T-cell (primary cell): Measurements from ENCODE around the gene KCTD19. TPM values are rescaled to one million over a fixed set of nuclear protein-coding genes. Genes with fewer than 3 reads are reported as not detected.

Source experiments
- ATAC-seq, 4 experiments: fragments of 200-7000 bp in 3 of 4; fragments of 150-1000 bp in 1 of 4; cut with Tn5 transposase; replicated peaks in 1 of 4; 1 replicate in 3 of 4; 2 replicates in 1 of 4; pipeline ENCODE4 v1.10.0; 2021; ENCODE audit warnings: moderate library complexity in 3 of 4, mild to moderate bottlenecking in 2 of 4, moderate number of reproducible peaks in 1 of 4
- CTCF ChIA-PET, 2 donors: fragments of 300-600 bp; sonication (Branson Sonifier 250); formaldehyde crosslinking; loops; one replicate each; lab custom pipeline; 2022; ENCODE audit warnings: antibody characterized with exemption in 2 of 2; lab: Charles Lee
- POLR2A ChIA-PET, 2 donors: fragments of 300-600 bp; sonication (Branson Sonifier 250); formaldehyde crosslinking; loops; one replicate each; lab custom pipeline; 2022; ENCODE audit warnings: antibody characterized with exemption in 2 of 2; lab: Charles Lee
- DNase-seq, 35 experiments: peaks; one replicate each; pipeline versions ENCODE4 v3.0.0 to v3.0.0-alpha.2; 2013 to 2023
- H3K27ac ChIP-seq: one replicate; pipeline ENCODE4 v1.5.1; 2013; ENCODE audit warnings: low read length
- H3K27me3 ChIP-seq, 2 experiments: replicated peaks in 1 of 2; 1 replicate in 1 of 2; 2 replicates in 1 of 2; pipeline versions ENCODE4 v1.6.1 to v1.7.0; 2013; ENCODE audit warnings: low read length in 1 of 2, mixed read lengths in 1 of 2; ENCODE audit not compliant: control insufficient read depth in 2 of 2, insufficient read depth in 2 of 2; ENCODE audit errors: extremely low read depth in 1 of 2
- H3K36me3 ChIP-seq, 2 donors: 1 replicate in 1 of 2; 2 replicates in 1 of 2; pipeline versions ENCODE4 v1.6.1 to v1.7.0; 2013; ENCODE audit warnings: low read length in 1 of 2; ENCODE audit not compliant: control insufficient read depth in 2 of 2, insufficient read depth in 1 of 2; ENCODE audit errors: extremely low read depth in 1 of 2
- H3K4me1 ChIP-seq, 2 experiments: 1 replicate in 1 of 2; 2 replicates in 1 of 2; pipeline versions ENCODE4 v1.6.1 to v1.7.0; 2013; ENCODE audit warnings: low read length in 2 of 2, mixed read lengths in 1 of 2; ENCODE audit not compliant: insufficient read depth in 2 of 2, control insufficient read depth in 1 of 2; ENCODE audit errors: extremely low read depth in 1 of 2
- H3K4me3 ChIP-seq, 2 donors: 1 replicate in 1 of 2; 2 replicates in 1 of 2; pipeline versions ENCODE4 v1.5.1 to v1.7.0; 2013; ENCODE audit warnings: mild to moderate bottlenecking in 2 of 2, low read length in 1 of 2, moderate library complexity in 1 of 2; ENCODE audit not compliant: control insufficient read depth in 1 of 2; ENCODE audit errors: extremely low read depth in 1 of 2
- H3K9me3 ChIP-seq: 2 replicates; pipeline ENCODE4 v1.7.0; 2013
- H3K27ac Mint-ChIP-seq, 2 donors: one replicate each; pipeline ENCODE4 v1.8.0; 2020 to 2021; ENCODE audit warnings: mild to moderate bottlenecking in 2 of 2, mixed read lengths in 2 of 2
- H3K27me3 Mint-ChIP-seq, 2 donors: one replicate each; pipeline ENCODE4 v1.8.0; 2021 to 2022; ENCODE audit warnings: mixed read lengths in 2 of 2
- H3K36me3 Mint-ChIP-seq: one replicate; pipeline ENCODE4 v1.8.0; 2021; ENCODE audit warnings: mixed read lengths
- H3K4me1 Mint-ChIP-seq, 3 donors: one replicate each; pipeline ENCODE4 v1.8.0; 2020 to 2022; ENCODE audit warnings: mixed read lengths in 3 of 3, mild to moderate bottlenecking in 1 of 3
- H3K4me3 Mint-ChIP-seq, 3 donors: one replicate each; pipeline ENCODE4 v1.8.0; 2020 to 2022; ENCODE audit warnings: mild to moderate bottlenecking in 3 of 3, mixed read lengths in 3 of 3, moderate library complexity in 3 of 3
- H3K9me3 Mint-ChIP-seq, 3 donors: one replicate each; pipeline ENCODE4 v1.8.0; 2020 to 2022; ENCODE audit warnings: mixed read lengths in 3 of 3
- WGBS: methylation state at CpG from one replicate; pipeline ENCODE4 v1.1.5; 2013; ENCODE audit warnings: missing lambda C conversion rate; ENCODE audit not compliant: insufficient coverage; 5-methylcytosine and 5-hydroxymethylcytosine counted together
- total RNA-seq, 35 experiments: library from RNA in 6 of 35; stranded (reverse) in 6 of 35; fragments of 120-200 nt in 1 of 35; gene quantifications; one replicate each; pipeline versions ENCODE4 v1.2.1 to v1.2.4 and lab custom pipeline; 2013 to 2026

Gene KCTD19
- total RNA-seq, 5 donors from 2014 or later (not counting 1 experiment from before 2014, with no cell fraction given): not detected

DNA sequence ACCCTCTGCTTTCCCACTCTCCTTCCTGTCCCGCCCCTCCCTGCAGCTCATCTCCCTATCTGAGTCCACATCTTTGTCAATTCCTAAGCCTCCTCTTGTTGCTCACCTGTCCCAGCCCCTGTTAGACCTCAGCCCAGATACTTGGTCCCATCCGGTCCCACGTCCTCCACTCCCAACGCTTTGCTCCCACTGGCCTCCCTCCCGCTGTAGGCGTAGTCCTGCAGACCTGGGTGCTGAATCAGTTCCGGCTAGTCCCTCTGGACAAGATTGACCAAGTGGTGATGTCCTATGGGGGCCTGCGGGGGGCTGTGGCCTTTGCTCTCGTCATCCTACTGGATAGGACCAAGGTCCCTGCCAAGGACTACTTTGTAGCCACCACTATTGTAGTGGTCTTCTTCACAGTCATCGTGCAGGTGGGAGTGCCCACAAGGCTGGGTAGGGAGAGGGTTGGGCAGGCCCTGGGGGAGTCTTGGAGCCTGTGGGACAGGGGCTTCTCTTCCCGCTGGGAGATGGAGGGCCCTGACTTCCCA, 69.8 kb downstream of the KCTD19 start:
- DNase-seq (no peak), ATAC-seq (no peak)
- 96% methylated on average over 8 of the region's 11 CpGs for WGBS
- Histone ChIP-seq H3K27me3 (peaks cover 0 to 50% of the 10 kb centered on the region in 2 experiments), H3K4me3 (no peak overlapping the region), H3K9me3 (no peaks in the 10 kb centered on the region), H3K36me3 (no peaks in the 10 kb centered on the region), H3K27ac (no peak overlapping the region), H3K4me1 (no peaks in the 10 kb centered on the region)
- Mint-ChIP-seq H3K4me1 (no peaks in the 10 kb centered on the region), H3K36me3 (no peaks in the 10 kb centered on the region), H3K27me3 (peaks cover 10 to 13% of the 10 kb centered on the region in 2 donors), H3K9me3 (no peaks in the 10 kb centered on the region), H3K27ac (no peak overlapping the region), H3K4me3 (no peak overlapping the region)
- ChIA-PET CTCF (no interaction called here), POLR2A (interaction anchor here in 1 of 2 donors (0.6 kb wide), 1 partner anchor 14 kb away, joined by 3 read pairs; no protein-coding TSS in a partner anchor)

DNA sequence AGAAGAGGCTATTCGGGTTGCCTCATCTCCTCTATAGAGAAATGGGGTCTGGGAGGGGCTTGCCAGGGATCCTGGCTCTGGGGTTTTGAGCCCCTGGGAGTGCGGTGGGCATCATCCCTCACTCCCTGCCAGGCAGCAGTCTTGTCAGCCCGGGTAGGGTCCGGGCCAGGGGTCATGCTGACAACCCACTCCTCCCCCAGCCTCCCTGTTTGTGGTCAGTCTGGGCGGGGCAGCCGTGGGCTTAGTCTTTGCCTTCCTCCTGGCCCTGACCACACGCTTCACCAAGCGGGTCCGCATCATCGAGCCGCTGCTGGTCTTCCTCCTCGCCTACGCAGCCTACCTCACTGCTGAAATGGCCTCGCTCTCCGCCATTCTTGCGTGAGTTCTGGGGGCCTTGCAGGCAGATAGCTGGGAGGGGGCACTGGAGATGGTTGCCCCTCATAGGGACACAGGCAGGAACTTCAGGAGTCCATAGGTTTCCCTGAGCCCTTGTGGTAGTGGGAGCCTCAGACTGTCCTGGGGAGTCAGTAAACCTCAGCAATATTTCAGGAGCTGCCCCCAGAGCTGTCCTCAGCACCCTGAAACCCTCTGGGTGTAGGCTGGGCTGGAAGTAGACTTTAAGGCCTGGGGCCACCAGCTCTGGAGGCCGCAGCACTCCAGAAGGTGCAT, 70.9 kb downstream of the KCTD19 start:
- 89% methylated on average over 14 of the region's 17 CpGs for WGBS
- no peaks in the 10 kb centered on the region for H3K4me1 ChIP-seq
- Mint-ChIP-seq H3K27me3 (peaks cover 4 to 16% of the 10 kb centered on the region in 2 donors), H3K9me3 (no peaks in the 10 kb centered on the region), H3K36me3 (no peaks in the 10 kb centered on the region), H3K4me3 (no peak overlapping the region), H3K4me1 (no peaks in the 10 kb centered on the region), H3K27ac (no peak overlapping the region)
- H3K27ac ChIP-seq: no peak overlapping the region
- peaks cover 0 to 52% of the 10 kb centered on the region in 2 experiments for H3K27me3 ChIP-seq
- no peaks in the 10 kb centered on the region for H3K36me3 ChIP-seq
- no peak for DNase-seq
- no peak overlapping the region for H3K4me3 ChIP-seq
- no peak for ATAC-seq
- CTCF ChIA-PET: no interaction called here
- POLR2A ChIA-PET: interaction anchor here in 1 of 2 donors (0.6 kb wide), 1 partner anchor 20 kb away, joined by 4 read pairs; no protein-coding TSS in a partner anchor
- no peaks in the 10 kb centered on the region for H3K9me3 ChIP-seq

DNA sequence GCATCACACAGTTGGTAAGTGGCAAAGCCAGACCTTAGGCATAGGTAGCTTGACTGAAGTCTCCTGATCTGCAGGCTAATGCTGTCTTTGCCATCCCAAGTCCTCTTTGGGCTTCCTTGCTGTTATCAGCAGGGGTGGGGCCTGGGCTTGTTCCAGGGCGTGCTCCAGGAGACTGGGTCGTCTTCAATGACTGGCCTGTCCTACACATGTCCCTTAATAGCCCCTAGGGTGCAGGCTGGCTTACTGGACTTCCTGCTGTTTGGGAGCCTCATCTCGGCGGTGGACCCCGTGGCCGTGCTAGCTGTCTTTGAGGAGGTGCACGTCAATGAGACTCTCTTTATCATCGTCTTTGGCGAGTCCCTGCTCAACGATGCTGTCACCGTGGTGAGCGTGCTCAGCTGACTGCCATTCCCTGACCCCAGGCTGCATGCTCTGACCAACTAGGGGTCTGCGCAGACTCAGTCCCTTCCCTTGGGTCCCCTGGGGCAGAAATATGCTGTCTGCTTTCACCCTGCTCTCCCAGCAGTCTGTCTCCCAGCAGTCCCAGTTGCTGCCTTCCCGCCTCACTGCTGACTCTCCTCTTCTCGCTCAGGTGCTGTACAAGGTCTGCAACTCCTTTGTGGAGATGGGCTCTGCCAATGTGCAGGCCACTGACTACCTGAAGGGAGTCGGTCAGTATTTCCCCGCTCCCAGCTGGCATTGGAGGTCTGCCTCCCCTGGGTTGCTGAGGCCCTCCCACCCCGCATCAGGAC, 71.6 kb downstream of the KCTD19 start:
- no peaks in the 10 kb centered on the region for H3K9me3 Mint-ChIP-seq
- ChIA-PET CTCF (no interaction called here), POLR2A (no interaction called here)
- Histone ChIP-seq H3K27ac (no peak overlapping the region), H3K9me3 (no peaks in the 10 kb centered on the region), H3K36me3 (no peaks in the 10 kb centered on the region), H3K4me1 (peaks cover 0 to 2% of the 10 kb centered on the region in 2 experiments), H3K4me3 (no peak overlapping the region), H3K27me3 (peaks cover 6 to 53% of the 10 kb centered on the region in 2 experiments)
- no peak overlapping the region for H3K27ac Mint-ChIP-seq
- WGBS: 90% methylated on average over 13 of the region's 18 CpGs
- peaks cover 0 to 2% (median under 1%) of the 10 kb centered on the region in 3 donors for H3K4me1 Mint-ChIP-seq
- H3K4me3 Mint-ChIP-seq: no peak overlapping the region
- no peaks in the 10 kb centered on the region for H3K36me3 Mint-ChIP-seq
- DNase-seq: no peak
- no peak for ATAC-seq
- H3K27me3 Mint-ChIP-seq: peaks cover 0 to 19% of the 10 kb centered on the region in 2 donors

DNA sequence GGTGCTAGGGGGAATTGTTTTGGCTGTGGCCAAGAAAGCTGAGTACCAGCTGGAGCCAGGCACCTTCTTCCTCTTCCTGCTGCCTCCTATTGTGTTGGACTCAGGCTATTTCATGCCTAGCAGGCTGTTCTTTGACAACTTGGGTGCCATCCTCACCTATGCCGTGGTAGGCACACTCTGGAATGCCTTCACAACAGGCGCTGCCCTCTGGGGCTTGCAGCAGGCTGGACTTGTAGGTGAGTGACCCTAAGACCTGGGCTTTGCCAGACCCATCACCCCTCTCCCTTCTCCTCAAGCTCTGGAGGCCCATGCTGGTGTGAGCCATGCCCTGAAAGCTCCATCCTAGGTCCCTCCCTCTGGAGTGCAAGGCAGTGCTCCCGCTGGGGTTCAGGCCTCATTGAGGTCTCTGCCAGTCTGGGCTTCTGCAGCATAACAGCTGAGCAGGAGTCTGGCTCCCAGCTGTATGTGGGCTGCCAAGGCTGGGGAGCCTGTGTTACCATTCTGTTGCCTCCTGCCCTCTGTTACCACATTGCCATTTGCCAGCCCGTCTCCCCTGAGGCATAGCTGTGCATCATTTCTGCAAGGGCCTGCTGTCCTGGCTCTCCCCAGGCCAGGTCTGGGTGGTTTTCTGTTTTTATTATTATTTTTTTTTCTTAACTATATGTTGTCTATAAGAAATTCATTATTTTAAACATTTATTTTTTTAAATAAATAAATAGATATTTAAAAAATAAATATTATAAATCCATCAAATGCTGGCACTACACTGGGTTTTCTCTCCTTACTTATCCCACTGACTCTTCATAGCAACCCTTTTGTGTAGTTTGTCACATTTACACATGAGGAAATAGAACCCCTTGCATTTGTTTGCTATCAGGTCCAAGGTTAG, 73.7 kb downstream of the KCTD19 start:
- Mint-ChIP-seq H3K4me3 (no peak overlapping the region), H3K27ac (no peak overlapping the region), H3K4me1 (peaks cover 14 to 17% (median 16%) of the 10 kb centered on the region in 3 donors), H3K9me3 (no peaks in the 10 kb centered on the region), H3K27me3 (peaks cover 0 to 18% of the 10 kb centered on the region in 2 donors), H3K36me3 (no peaks in the 10 kb centered on the region)
- no peak overlapping the region for H3K4me3 ChIP-seq
- ChIA-PET POLR2A (no interaction called here), CTCF (no interaction called here)
- H3K36me3 ChIP-seq: no peaks in the 10 kb centered on the region
- 100% methylated on average over 2 of the region's 4 CpGs for WGBS
- ATAC-seq: no peak
- no peaks in the 10 kb centered on the region for H3K9me3 ChIP-seq
- H3K4me1 ChIP-seq: peaks cover 10 to 22% of the 10 kb centered on the region in 2 experiments
- no peak for DNase-seq
- peaks cover 10 to 57% of the 10 kb centered on the region in 2 experiments for H3K27me3 ChIP-seq
- H3K27ac ChIP-seq: no peak overlapping the region

DNA sequence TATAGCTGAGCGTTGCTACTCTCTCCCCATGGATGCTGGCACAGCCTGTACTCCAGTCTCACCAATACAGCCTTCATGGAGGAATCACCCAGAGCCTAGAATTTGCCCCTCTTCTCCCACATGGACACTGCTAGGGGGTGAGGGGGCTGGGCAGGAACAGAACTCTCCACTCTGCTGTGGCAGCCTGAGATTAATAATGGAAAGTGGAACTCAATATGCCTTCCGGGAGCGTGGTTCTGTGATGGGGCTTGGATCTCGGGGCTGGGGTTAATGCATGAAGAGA, 76.6 kb downstream of the KCTD19 start:
- POLR2A ChIA-PET: no interaction called here
- WGBS: 95% methylated on average over 3 of the region's 4 CpGs

More for the DNA sequence above, 76.6 kb downstream of the KCTD19 start:
- Histone ChIP-seq H3K4me3 (no peak overlapping the region), H3K36me3 (no peaks in the 10 kb centered on the region), H3K27ac (no peak overlapping the region), H3K27me3 (peaks cover 10 to 28% of the 10 kb centered on the region in 2 experiments), H3K9me3 (no peaks in the 10 kb centered on the region), H3K4me1 (peaks cover 22 to 47% of the 10 kb centered on the region in 2 experiments)
- H3K4me1 Mint-ChIP-seq: peaks cover 27 to 31% (median 28%) of the 10 kb centered on the region in 3 donors
- H3K27me3 Mint-ChIP-seq: peaks cover 0 to 9% of the 10 kb centered on the region in 2 donors
- H3K36me3 Mint-ChIP-seq: no peaks in the 10 kb centered on the region
- no peak overlapping the region for H3K27ac Mint-ChIP-seq
- no peaks in the 10 kb centered on the region for H3K9me3 Mint-ChIP-seq
- CTCF ChIA-PET: no interaction called here
- DNase-seq (no peak), ATAC-seq (no peak)
- H3K4me3 Mint-ChIP-seq: peak overlapping the region; percentile 68 to 93 (median 69)
